GM21381 (cell line): ENCODE results near the gene RAP2A.

Source experiments
- ATAC-seq: cut with Tn5 transposase; IDR thresholded peaks from one replicate; pipeline ENCODE4 v1.9.1; 2021; ENCODE audit warnings: mild to moderate bottlenecking, moderate library complexity; ENCODE audit not compliant: unreplicated experiment

RAP2A gene

DNA sequence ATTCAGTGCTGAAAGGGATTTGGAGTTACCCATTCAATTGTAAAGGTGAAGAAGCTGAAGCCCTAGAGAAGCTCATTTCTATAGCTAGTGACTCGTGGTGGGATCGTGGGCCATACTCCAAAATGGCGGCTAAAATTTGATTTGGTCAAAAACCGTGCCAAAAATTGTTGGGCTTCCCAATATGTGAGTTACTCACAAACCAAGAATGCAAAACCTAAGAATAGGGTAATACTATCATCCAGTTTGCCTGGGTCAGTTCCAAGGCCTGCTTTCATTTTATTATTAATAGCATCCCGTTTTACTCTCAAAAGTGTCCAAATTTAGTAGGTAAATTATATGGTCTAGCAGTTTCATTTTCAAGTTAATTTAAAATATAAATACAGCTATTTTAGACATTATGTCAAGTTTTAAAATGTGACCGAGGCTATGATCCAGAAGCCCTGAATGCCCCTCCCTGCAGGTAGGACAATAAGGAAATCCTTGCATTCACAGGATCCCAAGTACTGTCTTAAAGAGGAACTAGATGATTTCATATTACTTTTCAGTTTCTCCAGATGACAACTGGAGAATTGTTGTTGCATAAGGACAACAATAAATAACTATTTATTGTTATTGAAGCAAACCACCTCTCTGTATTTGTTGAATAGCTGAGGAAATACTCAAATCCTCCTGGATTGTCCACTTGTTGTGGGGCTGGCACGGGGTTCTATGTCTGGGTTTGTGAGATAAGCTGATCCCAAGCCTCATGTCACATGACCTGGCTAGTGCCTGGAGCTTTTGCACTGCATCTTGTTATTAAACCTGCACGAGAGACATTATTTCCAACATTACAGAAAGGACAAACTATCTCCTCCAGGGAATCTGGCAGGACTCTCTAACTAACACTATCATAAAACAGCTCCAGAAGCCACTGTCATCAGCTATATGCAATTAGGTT lies 11.6 kb upstream of the RAP2A start:
- no peak for ATAC-seq

DNA sequence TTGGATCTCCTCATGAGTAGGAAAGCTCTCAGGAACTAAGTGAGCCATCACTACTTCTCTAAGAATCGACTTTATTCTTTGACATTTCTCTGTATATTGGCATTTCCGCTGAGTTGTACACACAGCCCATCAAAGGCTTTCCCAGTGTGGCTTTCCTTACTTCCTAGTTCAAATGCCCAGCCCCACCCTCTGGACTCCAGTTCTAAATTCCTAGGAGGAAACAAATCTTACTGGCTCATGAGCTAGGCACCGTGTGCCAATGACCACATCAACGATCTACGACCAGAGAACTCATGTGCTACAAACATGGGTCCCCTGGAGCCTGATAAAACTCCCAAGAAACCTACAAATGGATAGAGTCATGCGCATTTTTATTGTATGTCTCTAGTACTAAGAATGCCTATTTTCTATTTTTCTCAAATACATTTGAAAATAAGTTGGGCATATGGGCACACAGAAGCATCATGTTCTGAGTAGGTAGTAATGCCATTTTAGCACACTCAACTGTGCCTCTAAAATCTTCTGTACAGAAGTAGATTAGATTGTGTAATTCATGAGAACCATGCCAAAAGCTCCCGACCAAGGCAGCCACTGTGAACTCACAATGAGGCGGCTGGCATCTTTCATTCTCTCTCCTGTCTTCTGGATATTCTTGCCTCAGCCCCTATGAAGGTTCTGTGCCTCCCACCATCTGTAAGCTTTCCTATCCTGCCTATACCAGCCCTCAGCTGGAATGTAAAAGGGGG lies 10.5 kb upstream of the RAP2A start:
- no peak for ATAC-seq

DNA sequence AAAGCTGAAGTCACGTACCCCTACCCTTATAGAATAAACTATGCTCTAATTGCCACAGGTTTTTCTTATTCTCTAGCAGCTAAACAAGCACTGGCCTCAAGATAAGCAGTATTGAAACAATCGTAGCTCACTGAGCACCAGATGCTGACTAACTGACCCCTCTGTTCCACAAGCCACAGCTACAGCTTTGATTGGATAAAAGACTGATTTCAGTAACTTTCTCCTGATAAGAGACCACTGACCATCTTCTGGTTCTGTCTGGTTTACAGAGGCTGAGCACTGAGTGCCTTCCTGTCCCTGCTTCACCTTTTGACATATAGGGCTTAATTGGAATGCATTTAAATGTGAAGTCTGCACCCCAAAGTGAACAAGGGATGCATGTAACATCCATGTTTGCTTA lies 8.4 kb upstream of the RAP2A start:
- ATAC-seq, result no peak

DNA sequence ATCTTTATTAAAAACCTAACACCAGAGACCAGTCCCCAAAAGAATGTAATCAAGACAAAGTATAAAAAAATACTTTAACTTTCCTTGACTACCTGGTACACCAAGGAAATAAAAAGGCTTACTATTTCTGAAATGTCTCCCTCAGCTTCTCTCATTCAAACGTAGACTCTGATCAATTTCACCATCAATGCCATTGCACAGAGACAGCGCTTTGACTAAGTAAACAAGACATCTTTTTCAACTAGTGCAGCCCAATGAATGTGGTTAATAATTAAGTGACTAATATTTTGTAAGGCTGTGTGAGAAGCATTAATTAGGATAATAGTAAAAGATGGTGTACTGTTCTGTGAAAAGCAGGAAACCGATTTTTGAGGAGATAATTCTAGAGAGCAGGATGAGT lies 7.3 kb upstream of the RAP2A start:
- ATAC-seq, result no peak

DNA sequence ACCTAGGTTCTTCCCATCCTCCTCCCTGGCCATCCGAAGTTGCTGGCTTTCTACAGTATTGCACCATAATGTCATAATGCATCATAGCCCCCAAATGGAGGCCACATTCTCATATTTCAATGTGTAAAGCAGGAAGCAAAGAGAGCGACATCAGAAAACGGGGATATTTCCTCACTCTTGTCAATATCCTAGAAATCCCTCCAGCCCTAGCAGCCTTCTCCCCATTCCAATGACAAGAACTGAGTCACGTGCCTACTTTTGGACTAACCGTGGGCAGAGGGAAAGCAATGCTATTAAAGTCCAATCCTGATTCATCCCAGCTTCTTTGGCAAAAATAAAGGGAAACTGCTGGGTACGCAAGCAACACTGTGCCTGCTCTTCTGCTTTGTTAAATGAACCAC lies 4.3 kb upstream of the RAP2A start:
- no peak for ATAC-seq

DNA sequence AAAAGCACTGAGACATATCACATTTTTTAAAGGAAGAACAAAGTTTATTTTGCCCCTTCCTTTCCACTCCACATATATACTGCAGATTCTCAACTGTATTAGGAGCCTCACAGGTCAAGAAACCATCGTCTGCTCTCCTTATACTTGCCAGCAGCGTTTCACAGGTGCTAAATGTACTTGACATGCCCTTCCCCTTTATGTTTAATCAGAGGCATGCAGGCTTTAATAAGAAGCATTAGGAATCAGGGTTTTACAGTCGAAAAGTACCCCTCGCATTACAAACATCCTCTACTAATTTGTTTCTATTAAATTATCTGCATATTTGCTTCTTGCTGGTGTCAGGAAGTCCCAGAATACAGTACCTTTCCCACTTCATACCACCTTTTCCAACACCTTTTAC lies 3.7 kb upstream of the RAP2A start:
- no peak for ATAC-seq

DNA sequence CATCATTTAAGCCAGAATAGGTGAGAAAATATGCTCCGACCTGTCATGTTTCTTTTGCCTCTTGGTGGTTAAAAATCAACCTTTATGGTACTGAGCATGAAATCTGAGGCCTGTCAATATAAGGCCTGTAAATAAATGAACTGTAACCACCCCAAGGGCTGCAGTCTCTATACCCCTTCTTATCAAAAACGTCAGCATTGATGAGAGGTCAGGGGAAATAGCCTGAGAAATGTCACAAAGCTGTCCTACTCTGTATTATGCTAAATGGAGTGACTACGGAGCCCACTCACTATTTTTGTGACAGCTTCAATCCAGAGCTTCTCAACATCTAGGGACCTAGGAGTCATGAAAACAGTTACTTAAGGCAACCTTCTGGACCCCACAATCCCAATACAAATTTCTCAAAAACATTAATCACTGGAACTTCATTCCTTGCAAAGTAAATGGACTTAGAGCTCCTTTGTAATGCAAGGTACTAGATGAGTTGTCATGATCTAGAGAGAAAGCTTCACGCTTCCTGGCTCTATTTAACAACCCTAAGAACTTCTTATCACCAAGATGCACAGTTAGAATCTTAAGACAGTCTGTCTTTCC lies 2.7 kb upstream of the RAP2A start:
- ATAC-seq, result no peak

DNA sequence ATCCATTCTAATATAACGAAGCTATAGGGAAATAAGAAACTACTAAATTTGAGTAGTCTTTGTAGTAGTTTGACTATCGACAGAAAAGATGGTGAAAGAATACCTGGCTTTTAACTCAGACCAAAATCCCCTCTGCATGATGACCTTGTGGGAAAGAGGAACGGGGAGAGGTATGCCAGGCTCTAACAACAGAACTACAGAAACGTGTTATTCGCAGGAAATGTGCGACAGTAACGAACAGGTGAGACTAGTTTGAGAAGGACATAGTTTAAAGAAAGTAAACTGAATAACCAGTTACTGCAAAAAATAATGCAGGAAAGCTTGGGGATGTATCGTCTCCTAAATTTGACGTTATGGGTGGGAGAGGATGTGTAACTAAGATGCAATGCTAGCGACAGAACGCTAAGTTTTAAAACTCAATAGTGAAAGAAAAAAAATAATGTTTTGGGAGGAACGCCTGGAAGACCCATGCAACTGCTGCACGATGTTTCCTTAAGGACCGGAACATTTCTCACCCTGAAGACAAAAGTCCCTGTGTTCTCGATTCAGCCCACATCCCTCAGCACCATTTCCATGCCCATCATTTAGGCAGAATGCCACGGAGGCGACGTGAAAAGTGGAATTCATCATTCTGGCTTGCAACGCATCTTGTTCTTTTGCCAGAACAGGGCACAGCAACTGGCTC lies 1.6 kb upstream of the RAP2A start:
- ATAC-seq, result no peak

DNA sequence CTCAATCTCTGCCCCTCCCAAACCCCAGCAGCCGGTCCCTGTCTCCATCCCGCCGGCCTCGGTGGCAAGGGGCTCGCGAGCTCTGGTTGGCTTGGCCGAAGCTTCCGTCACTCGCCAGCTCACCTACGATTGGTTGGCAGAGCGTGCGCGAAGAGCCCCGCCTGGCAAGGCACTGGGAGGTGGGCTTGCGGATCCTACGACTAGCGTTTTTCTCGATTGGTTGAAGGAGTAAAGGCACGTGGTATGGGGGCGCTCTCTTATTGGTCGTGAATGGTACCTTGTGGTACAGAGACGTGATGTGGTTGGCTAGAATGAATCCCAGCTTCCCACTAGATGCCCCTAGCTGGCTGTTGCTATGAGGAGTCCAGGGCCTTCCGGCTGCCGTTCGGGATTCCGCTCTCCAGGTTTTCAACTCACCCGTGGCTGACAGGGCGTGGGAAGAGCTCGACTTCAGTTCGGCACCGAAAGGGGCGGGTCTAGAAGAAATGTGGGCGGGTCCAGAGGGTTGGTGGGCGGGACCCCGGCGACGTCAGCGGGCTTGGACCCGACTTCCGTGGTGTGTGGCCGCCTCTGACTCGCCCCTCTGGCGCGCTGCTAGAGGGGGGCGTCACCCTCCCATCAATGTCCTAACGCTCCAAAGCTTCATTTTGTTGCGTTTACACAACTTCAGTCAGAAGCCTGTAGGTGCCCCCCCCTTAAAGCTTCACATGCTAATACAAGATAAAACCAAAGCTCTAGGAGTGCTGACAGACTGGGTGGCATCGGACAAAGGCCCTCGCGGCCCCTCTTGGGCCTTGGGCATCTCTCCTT lies 847 bp upstream of the RAP2A start:
- ATAC-seq, result peak; percentile 72

DNA sequence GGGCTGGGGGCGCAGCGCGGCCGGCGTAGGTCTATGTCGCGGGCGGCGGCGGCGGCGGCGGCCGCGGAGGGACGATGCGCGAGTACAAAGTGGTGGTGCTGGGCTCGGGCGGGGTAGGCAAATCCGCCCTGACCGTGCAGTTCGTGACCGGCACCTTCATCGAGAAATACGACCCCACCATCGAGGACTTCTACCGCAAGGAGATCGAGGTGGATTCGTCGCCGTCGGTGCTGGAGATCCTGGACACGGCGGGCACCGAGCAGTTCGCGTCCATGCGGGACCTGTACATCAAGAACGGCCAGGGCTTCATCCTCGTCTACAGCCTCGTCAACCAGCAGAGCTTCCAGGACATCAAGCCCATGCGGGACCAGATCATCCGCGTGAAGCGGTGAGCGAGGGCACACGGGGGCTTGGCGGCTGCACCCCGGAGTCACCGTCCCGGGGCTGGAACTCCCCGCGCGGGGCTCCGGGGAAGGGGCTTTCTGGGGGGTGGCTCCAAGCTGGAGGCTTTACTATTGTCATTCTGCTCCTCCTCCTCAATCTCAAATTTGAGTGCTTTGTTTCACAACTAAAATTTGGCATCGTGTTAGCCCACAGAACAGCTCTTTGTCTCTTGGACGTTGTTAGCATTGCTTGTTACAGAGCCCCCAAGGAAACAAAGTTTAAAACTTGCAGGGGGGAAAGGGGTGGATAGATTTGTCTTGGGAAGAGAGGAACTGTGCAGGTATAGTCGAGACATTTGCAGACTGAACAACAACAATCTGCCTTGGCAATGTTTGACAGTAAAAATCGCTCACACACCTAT lies 630 bp downstream of the RAP2A start:
- ATAC-seq, result peak; percentile 1

DNA sequence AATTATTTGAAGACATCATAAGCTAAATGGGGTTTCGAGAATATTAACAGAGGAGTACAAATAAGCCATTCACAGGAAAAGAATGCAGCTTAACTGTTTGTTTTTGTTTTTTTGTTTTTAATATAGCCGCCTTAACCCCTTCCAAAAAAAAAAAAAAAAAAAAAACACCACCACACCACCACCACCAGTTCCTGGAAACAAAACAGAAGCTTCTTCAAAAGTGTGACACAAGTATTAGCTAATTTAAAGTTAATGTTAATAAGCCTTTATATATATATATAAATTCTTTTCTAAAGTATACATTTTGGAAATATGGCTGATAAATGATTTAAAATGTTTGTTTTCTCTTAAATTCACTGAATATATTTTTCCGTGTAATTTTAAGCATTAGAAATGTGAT lies 1.4 kb downstream of the RAP2A start:
- ATAC-seq, result no peak

DNA sequence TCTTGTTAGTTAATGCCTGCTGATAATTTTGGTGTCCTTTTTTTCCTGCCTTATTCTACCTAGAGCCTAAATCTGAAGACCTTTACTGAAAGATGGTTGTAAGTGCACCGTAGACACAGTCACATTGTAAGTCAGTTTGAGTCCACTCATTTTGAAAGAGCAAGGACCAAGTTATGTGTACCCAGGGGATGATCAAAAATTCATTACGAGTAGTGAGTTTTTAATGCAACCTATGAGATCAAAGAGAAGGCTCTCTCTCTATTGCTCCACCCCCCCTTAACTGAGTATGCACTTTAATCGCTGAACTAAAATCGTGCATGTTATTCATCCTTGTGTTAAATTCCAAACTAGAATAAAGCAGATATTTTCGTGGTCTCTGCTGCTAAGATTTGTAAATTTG lies 1.8 kb downstream of the RAP2A start:
- no peak for ATAC-seq

DNA sequence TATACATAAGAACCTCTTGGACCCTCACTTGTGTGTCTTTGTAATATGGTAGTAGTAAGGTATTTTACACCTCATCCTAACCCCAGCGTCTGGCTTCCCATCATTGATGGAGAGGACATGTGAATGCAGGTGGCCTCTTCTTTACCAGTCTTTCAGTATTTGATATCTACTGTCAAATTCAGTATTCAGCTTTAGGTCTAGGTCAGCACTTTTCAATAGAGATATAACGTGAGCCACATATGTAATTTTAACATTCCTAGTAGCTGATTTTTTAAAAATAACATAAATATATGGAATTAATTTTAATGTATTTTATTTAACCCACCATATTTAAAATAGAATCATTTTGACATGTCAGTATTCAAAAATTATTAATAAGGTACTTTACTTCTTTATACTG lies 2.9 kb downstream of the RAP2A start:
- no peak for ATAC-seq

DNA sequence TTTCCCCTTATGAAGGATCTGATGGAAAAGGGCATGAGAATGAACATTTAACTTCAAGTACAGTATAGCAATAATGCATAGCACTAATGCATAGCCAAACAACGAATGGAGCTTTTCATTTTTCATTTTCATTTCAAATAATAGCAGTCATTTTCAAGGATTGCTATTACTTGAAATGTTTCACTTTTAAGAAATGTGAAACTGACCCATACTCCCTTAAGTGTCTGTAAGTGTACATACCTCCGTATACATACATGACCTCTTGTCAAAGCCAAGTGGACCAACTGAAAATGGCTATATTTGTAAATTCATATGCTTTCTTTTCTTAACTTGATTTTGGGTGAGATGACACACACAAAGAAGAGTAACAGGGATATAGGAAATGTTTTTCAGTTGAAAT lies 3.8 kb downstream of the RAP2A start:
- ATAC-seq, result no peak

DNA sequence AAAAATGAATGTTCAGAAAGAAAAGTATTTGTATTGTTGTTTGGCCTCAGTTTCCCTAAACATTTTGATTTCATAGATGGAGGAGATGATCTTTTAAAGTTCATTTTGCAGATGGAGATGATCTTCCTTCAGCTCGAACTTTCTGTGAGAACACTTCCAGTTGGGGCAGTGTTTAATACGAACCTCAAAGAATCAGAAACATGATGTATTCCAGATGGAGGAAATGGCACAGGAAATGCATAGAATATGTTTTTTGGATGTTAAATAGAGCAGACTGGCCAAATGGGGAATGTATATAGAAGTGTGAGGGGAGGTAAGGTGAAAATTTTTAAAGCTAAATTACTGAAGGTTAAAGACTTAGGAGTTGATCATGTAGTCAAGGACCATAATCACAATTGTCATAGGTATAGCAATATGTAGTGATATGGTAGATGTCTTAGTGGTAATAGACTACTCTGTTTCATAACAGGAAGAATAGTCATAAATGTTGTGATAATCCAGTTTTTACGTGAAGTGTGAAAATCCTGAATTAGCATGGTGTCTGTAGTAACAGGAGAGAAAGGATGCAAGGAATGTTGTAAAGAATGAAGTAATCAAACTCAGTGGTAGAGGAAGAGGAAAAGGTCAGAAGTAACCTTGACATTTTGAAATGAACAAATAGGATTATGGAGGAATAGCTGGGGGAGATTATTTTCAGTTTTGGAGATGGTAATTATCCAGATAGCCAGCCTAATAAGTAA lies 5.1 kb downstream of the RAP2A start:
- no peak for ATAC-seq

DNA sequence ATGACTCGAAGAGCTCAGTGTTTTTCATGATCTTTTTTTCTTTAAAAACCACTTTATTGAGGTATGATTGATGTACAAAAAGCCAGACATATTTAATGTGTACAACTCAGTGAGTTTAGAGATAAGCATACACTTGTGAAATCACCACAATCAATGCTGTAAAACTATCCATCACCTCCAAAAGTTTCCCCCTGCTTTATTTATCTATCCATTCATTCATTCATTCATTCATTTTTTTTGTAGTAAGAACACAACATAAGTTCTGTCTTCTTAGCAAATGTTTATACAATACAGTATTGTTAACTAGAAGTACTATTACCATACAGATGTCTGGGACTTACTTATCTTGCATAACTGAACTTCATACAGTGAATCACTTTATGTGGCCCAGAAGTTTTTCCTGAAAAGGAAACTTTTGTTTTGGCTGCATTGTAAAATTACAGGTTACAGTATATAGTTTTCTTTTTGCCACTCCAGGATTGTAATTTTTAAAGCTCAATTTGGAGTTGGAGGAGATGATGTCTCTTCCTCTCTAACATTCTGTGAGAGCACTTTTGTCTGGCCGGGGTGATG lies 6.7 kb downstream of the RAP2A start:
- no peak for ATAC-seq

DNA sequence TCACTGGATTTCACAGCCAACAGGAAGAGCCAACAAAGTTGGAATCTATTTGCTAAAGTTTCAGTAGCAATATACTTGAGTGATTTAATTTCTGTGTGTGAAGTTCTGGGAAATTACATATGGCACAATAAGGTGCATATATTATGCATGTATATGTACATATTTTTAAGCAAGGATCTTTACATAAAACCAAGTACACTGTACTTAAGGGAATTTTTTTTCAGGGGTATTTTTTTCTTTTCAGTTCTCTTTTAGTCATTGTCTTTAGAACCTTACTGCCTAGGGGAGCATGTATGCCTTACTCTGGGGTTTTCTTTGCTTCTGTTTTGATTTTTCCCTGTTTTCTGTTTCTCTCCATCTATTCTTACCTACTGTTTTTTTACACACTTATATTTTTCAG lies 7.4 kb downstream of the RAP2A start:
- peak; percentile 49 for ATAC-seq

DNA sequence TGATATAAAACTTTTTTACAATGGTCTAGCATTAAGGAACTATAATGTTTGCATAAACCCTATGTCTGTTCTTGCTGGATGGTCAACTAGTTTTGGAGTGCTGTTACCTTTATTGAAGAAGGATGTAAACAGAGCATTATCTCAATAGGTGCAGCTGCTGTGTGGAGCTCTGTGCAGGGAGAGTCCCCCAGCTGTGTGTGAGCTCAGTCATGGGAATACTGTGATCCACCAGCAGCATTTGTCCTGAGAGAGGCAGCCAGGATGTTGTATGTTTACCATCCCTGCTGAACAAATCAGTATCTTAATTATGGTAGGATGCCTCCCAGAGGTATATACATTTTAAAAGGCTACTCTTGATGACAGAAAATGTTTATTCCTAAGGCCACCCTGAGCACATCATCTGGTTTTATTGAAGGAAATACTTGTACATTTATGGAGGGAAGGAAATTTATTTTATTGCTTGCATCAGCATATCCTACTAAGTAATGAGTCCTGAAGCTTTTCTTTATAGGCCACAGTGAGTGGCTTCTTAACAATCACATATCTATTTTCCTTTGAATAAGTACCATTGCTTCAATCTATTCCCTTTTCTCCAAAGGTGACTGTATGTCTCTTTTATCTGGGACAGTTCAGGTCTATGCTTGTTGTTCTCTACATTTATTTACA lies 11.7 kb downstream of the RAP2A start:
- ATAC-seq, result no peak
